ENCODE measurements around the gene CHCHD3.

DNA sequence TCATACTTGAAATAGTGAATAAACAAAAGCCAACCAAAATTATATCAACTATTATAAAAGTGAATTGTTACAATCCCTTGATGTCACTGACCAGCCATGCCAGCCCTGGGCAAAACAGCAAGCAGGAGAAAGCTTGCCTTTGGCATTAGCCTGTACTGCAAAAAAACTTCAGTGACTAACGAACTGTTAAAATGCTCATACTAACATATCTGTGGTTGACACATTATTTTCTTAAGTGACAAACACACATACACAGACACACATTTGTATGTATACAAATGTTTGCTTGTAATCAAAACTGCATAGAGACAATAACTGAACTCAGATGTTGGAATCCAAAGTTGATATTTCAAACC, 29.5 kb downstream of the CHCHD3 start:
- TF ChIP-seq CTCF (IDR thresholded peaks at IDR 0.05; ENCODE audit: poor library complexity): no peak
- no peak for TF ChIP-seq EZH2phosphoT487 (IDR thresholded peaks at IDR 0.05; ENCODE audit: low read depth, severe bottlenecking, unreplicated experiment)
- no peak for TF ChIP-seq EZH2 (IDR thresholded peaks at IDR 0.05; ENCODE audit: borderline replicate concordance)

Measured in hepatocyte (in vitro differentiated cells).